WTC11 (cell line): ENCODE measurements around the gene CTSO.

Source experiments
- ATF2 ChIP-seq: sonication (generic); formaldehyde crosslinking; IDR thresholded peaks from 2 replicates; pipeline ENCODE4 v1.8.1; 2022; ENCODE audit warnings: low read depth, missing genetic modification reagents, borderline replicate concordance
- CTCF ChIP-seq: fragments of 200-600 bp; IDR thresholded peaks from 2 replicates; pipeline ENCODE4 v1.8.0; 2022; ENCODE audit warnings: antibody characterized with exemption
- ELF4 ChIP-seq: sonication (generic); formaldehyde crosslinking; IDR thresholded peaks from 2 replicates; pipeline ENCODE4 v1.8.1; 2022; ENCODE audit warnings: low read depth, mild to moderate bottlenecking, moderate library complexity, missing genetic modification reagents
- ESRRA ChIP-seq: sonication (generic); formaldehyde crosslinking; IDR thresholded peaks from 2 replicates; pipeline ENCODE4 v1.8.1; 2022; ENCODE audit warnings: mild to moderate bottlenecking, missing genetic modification reagents, borderline replicate concordance
- STAT6 ChIP-seq: sonication (generic); formaldehyde crosslinking; conservative IDR thresholded peaks from 2 replicates; pipeline ENCODE4 v1.8.1; 2023; ENCODE audit warnings: mild to moderate bottlenecking, low read depth, missing genetic modification reagents, moderate library complexity
- USF2 ChIP-seq: sonication (generic); formaldehyde crosslinking; IDR thresholded peaks from 2 replicates; pipeline ENCODE4 v1.8.1; 2023; ENCODE audit warnings: mild to moderate bottlenecking, missing genetic modification reagents, moderate library complexity

- TF ChIP-seq CTCF (no peak), ATF2 (no peak), ESRRA (CRISPR knock-in tag) (no peak), USF2 (no peak), STAT6 (CRISPR knock-in tag) (no peak), ELF4 (no peak)
Observed at GRCh38 chr4:155887847-155888570, 65.7 kb downstream of the CTSO start.
